Parathyroid adenoma (tissue), 2 donors: ENCODE measurements around the gene GCAT.

Experiments used
- H2AFZ ChIP-seq: fragments of 300-600 bp; sonication (generic); one replicate; pipeline ENCODE4 v1.7.0; 2017; ENCODE audit warnings: antibody characterized with exemption, mild to moderate bottlenecking
- H3K27ac ChIP-seq: fragments of 300-600 bp; sonication (generic); one replicate; pipeline ENCODE4 v1.7.0; 2017
- H3K27me3 ChIP-seq: fragments of 300-600 bp; sonication (generic); one replicate; pipeline ENCODE4 v1.7.0; 2017; ENCODE audit warnings: low read length; ENCODE audit not compliant: control insufficient read depth, insufficient read depth
- H3K36me3 ChIP-seq: fragments of 300-600 bp; sonication (generic); one replicate; pipeline ENCODE4 v1.7.0; 2017; ENCODE audit warnings: low read length; ENCODE audit not compliant: control insufficient read depth, insufficient read depth
- H3K4me1 ChIP-seq: fragments of 300-600 bp; sonication (generic); one replicate; pipeline ENCODE4 v1.7.0; 2017; ENCODE audit warnings: control low read depth
- H3K4me2 ChIP-seq: fragments of 300-600 bp; sonication (generic); one replicate; pipeline ENCODE4 v1.7.0; 2017; ENCODE audit warnings: low read length
- H3K4me3 ChIP-seq: fragments of 300-600 bp; sonication (generic); one replicate; pipeline ENCODE4 v1.7.0; 2017; ENCODE audit warnings: low read depth, low read length
- H3K79me2 ChIP-seq: fragments of 300-600 bp; sonication (generic); one replicate; pipeline ENCODE4 v1.7.0; 2017; ENCODE audit warnings: control low read depth
- H3K9ac ChIP-seq: fragments of 300-600 bp; sonication (generic); one replicate; pipeline ENCODE4 v1.7.0; 2017; ENCODE audit warnings: mild to moderate bottlenecking
- H3K9me3 ChIP-seq: fragments of 300-600 bp; sonication (generic); one replicate; pipeline ENCODE4 v1.7.0; 2017; ENCODE audit warnings: low read length; ENCODE audit not compliant: control insufficient read depth
- TF ChIP-seq, protein P1 (sequence below): fragments of 300-600 bp; sonication (generic); IDR thresholded peaks from one replicate; pipeline ENCODE4 v1.7.0; 2017; ENCODE audit warnings: antibody characterized with exemption, mild to moderate bottlenecking
- donor health status: primary hyperparathyroidism.

The GCAT gene

DNA sequence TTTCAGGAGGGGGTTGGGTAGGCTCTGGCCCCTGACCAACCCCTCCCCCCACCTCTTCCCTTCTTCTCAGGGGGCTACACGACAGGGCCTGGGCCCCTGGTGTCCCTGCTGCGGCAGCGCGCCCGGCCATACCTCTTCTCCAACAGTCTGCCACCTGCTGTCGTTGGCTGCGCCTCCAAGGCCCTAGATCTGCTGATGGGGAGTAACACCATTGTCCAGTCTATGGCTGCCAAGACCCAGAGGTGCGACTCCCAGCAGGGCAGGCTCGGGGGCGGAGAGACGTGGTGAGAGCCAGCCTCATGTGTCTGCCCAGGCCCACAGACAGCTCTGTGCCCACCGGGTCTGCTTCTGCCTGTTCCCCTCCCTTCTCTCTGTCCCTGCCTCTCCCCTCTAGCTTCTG, 7.9 kb downstream of the GCAT start:
- no peak overlapping the region for H3K27ac ChIP-seq
- TF ChIP-seq, protein P1, sequence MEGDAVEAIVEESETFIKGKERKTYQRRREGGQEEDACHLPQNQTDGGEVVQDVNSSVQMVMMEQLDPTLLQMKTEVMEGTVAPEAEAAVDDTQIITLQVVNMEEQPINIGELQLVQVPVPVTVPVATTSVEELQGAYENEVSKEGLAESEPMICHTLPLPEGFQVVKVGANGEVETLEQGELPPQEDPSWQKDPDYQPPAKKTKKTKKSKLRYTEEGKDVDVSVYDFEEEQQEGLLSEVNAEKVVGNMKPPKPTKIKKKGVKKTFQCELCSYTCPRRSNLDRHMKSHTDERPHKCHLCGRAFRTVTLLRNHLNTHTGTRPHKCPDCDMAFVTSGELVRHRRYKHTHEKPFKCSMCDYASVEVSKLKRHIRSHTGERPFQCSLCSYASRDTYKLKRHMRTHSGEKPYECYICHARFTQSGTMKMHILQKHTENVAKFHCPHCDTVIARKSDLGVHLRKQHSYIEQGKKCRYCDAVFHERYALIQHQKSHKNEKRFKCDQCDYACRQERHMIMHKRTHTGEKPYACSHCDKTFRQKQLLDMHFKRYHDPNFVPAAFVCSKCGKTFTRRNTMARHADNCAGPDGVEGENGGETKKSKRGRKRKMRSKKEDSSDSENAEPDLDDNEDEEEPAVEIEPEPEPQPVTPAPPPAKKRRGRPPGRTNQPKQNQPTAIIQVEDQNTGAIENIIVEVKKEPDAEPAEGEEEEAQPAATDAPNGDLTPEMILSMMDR: no peak
- H3K4me3 ChIP-seq: no peak overlapping the region
- H3K36me3 ChIP-seq: no peaks in the 10 kb centered on the region
- H3K9me3 ChIP-seq: no peaks in the 10 kb centered on the region
- H3K79me2 ChIP-seq: no peaks in the 10 kb centered on the region
- no peak overlapping the region for H3K9ac ChIP-seq
- no peak overlapping the region for H3K4me2 ChIP-seq
- H3K4me1 ChIP-seq: no peaks in the 10 kb centered on the region
- H3K27me3 ChIP-seq: no peaks in the 10 kb centered on the region
- no peak overlapping the region for H2AFZ ChIP-seq

DNA sequence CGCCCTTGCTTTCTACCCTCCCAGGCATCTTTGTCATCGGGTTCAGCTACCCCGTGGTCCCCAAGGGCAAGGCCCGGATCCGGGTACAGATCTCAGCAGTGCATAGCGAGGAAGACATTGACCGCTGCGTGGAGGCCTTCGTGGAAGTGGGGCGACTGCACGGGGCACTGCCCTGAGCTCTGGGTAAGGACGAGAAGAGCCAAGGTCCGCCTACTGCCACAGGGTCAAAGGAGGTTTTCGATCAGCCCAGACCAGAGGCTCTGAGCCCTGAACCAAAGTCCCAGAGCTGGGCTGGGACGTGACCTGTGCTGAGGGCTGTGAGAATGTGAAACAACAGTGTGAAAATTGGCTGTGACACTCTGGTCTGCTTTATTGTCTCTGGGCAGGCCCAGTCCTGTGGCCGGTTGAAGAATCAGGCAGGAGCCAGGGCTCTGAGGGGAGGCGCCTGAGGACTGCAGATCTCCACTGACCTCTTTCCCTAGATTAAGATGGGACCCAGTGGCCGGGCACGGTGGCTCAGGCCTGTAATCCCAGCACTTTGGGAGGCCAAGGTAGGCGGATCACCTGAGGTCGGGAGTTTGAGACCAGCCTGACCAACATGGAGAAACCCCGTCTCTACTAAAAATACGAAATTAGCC, 8.9 kb downstream of the GCAT start:
- no peaks in the 10 kb centered on the region for H3K79me2 ChIP-seq
- no peaks in the 10 kb centered on the region for H3K9me3 ChIP-seq
- no peaks in the 10 kb centered on the region for H3K4me1 ChIP-seq
- no peaks in the 10 kb centered on the region for H3K27me3 ChIP-seq
- H3K9ac ChIP-seq: no peak overlapping the region
- TF ChIP-seq, protein P1: no peak
- H2AFZ ChIP-seq: no peak overlapping the region
- H3K4me2 ChIP-seq: no peak overlapping the region
- no peaks in the 10 kb centered on the region for H3K36me3 ChIP-seq
- no peak overlapping the region for H3K4me3 ChIP-seq
- H3K27ac ChIP-seq: no peak overlapping the region

DNA sequence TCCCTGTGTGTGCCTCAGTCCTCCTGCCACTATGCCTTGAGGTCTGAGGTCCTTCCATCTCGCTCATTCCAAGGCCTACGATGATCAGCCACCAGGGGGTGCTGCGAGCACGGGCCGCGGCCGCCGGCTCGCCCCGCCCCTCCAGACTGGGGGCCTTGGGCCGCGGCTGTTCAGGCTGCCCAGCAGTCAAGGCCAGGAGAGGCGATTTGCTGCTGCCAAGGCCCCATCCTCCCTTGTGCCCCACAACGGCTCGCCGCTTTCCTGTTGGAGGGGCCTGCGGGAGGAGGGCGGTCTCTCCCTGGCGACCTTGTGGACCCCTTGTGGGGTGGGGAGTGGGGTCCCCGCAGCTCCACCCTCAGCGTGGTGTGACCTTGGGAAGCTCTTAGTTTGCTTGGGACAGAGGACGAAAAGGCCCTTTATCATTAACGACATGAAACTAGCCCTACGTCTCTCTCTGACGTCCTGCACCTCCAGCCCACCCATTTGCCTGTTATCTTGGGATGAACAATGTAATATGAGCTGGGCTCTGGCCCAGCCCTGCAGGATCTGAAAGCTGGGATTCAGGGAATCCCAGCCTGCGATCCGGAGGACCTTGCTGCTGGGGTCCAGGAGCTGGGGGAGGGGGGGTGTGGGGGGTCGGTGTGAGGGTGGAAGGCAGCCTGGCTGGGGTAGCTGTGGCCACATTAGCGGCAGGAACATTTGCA, 10.1 kb downstream of the GCAT start:
- Histone ChIP-seq H3K4me3 (peak overlapping the region; percentile 11), H3K27ac (no peak overlapping the region), H2AFZ (peak overlapping the region; percentile 92), H3K4me1 (no peaks in the 10 kb centered on the region), H3K79me2 (no peaks in the 10 kb centered on the region), H3K9me3 (no peaks in the 10 kb centered on the region), H3K9ac (no peak overlapping the region), H3K4me2 (peak overlapping the region; percentile 50), H3K36me3 (no peaks in the 10 kb centered on the region), H3K27me3 (no peaks in the 10 kb centered on the region)
- TF ChIP-seq, protein P1: peak; percentile 90

DNA sequence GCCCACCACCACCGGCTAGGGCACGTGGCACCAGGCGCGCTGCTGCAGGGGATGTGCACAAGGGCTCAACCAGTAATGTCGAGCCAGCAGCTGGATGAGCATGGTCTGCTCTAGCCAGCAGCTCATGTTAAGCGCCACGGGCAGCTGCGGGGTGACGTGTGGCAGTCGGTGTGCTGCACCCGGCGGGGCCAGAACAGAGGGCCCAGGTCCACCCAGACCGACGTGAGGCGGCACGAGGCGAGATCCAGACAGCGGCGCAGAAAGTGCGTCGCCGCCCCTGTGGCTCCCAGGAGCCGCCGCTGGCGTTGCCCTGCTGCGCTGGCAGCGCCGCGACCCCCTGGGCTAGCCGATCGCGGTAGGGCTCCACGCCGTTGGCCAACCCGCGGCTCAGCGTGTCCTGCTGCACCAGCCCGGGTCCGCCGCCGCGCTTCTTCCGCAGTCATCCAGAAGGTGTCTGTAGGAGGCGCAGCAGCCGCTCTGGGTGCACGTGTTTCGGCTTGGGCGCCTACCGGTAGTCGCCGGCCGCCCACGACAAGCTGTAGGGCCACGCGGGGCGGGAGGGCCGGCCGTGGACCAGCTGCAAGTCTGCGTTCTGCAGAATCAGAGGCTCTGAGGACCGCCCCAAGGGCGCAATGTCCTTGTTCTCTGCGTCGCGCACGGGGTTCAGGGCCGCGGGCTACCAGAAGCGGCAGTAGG, 10.8 kb downstream of the GCAT start:
- Histone ChIP-seq H2AFZ (peak overlapping the region; percentile 33), H3K4me2 (peak overlapping the region; percentile 45), H3K4me1 (no peaks in the 10 kb centered on the region), H3K36me3 (no peaks in the 10 kb centered on the region), H3K27me3 (no peaks in the 10 kb centered on the region), H3K9ac (no peak overlapping the region), H3K79me2 (no peaks in the 10 kb centered on the region), H3K27ac (no peak overlapping the region), H3K9me3 (no peaks in the 10 kb centered on the region), H3K4me3 (no peak overlapping the region)
- TF ChIP-seq, protein P1: no peak
